CMK (cell line): ENCODE measurements around the gene BEAN1.
"Not testable (repeated sequence)": the region's sequence is repeated elsewhere in the genome, so short reads cannot be mapped to it uniquely, and the experiment has no call there.

Source experiments
- DNase-seq: peaks from one replicate; pipeline ENCODE4 v3.0.0-alpha.2; 2010; ENCODE audit warnings: low read depth

BEAN1 gene

GRCh38 chr16:66441586-66442375 is 14.7 kb downstream of the BEAN1 start:
- no peak for DNase-seq

GRCh38 chr16:66442502-66443268 is 15.6 kb downstream of the BEAN1 start:
- no peak for DNase-seq

DNA sequence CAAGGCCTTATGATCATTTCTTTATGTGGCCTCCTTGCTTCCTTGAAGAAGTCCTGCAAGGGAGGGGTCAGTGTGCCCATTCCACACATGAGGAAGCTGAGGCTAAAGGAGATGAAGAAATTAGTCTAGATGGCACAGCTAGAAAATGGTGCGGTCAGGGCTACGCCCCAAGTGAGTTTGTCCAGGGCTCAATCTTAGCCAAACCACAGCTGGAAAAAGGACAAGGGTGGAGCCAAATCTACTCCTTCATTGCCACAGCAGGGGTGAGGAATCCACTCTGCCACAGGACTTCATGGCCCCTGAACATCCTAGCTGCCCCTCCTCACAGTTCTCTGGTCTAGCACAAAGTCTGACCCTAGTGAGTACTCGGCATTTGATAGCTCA is 16.2 kb downstream of the BEAN1 start:
- no peak for DNase-seq

GRCh38 chr16:66444049-66444481 is 17.0 kb downstream of the BEAN1 start:
- DNase-seq: no peak

DNA sequence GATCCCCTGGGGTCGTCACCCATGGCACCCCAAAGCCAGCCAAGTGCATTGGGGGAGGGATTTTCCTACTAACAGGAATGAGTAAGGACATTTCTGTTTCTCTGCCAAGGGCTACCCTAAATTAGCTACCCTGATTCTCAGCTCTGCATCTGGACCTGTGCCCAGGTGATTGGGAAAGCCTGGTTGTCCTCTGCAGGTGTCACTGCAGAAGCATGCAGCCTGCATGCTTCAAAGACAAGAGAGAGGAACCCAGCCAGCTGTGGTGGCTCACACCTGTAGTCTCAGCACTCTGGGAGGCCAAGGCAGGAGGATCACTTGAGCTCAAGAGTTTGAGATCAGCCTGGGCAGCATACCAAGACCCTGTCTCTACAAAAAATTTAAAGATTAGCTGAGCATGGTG is 19.6 kb downstream of the BEAN1 start:
- DNase-seq: no peak

GRCh38 chr16:66447491-66447890 is 20.4 kb downstream of the BEAN1 start:
- DNase-seq: no peak

DNA sequence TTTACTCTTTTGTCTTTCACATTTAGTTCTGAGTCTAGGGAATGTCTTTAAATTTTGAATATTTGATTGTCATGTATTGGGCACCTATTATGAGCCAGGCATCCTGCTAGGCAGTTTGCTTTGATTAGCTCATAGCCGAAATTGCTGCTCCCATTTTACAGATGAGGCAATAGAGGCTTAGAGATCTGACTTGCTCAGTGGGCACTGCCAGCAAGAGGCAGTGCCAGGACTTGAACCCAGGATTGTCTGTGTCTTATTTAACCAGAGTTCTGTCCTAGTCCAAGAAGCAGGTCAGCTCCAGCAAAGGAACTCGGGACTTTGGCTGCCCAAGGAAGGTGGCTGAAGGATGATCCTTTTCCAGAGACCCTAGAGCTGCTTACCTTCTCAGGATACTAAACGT is 24.5 kb downstream of the BEAN1 start:
- DNase-seq: no peak

DNA sequence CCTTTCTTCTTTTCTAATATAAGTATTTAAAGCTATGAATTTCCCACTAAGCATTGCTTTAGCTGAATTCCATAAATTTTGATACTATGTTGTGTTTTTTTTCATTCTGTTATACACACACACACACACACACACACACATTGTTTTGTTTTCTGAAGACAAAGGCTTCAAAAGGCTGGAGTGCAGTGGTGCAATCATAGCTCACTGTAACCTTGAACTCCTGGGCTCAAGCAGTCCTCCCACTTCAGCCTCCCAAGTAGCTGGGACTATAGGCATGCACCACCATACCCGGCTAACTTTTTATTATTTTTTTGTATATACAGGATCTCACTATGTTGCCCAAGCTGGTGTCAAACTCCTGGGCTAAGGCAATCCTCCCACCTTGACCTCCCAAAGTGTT is 26.1 kb downstream of the BEAN1 start:
- not testable (repeated sequence) for DNase-seq

GRCh38 chr16:66454751-66455150 is 27.7 kb downstream of the BEAN1 start:
- no peak for DNase-seq

GRCh38 chr16:66455970-66456369 is 28.9 kb downstream of the BEAN1 start:
- no peak for DNase-seq

DNA sequence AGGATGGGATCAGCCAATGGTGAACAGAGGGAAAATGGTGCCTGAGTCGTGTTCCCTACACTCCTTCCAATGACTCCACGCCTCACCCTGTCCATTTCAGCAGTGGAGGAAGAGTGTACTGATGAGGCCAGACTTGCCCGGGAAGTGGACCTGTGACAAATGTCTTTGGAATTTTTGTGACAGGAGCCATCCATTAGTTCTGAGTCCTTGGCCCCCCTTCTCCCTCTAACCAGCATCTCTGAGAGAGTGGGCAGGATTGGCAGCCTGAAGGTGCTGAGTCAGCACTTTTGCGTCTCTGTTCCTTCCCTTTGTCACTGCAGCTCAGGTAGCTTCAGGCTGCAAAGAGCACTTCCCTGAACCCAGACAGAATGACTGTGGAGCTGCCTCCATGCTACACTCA is 30.8 kb downstream of the BEAN1 start:
- no peak for DNase-seq

DNA sequence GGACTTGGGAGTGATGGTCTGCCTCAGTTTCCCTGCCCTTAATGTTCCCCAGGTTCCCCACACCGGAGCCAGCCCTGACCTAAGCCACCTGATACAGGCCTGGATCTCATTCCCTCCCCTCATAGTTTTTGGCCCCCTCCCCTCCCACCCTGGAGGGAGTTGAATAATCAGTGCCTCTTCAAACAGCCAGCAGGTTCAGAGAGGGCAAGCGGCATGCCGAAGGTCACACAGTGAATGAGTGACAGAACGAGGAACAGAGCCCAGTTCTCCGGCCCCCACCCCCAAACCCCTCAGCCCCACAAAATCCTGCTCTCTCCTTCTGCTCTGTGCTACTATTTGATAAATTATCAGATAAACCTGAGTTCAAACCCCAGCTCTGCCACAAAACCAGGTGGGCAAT is 31.2 kb downstream of the BEAN1 start:
- DNase-seq: no peak

DNA sequence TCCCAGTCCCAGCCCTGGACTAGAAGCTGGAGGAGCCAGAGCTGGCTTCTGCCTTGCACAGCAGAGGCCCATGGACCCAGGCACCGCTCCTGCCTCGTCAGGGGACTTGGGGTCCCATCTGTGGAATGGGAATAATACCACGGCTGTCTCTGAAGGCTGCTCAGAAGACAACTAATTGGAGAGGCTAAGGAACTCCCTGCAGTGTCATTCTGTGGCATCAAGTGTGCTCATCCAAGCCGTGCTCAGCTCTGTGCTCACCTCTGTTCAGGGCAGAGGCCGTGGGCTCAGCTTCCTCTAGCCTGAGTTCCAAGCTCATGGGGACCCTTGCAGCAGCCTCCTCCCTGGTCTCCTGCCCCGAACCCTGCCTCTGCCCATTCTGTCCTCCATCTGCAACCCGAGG is 31.8 kb downstream of the BEAN1 start:
- DNase-seq: no peak

DNA sequence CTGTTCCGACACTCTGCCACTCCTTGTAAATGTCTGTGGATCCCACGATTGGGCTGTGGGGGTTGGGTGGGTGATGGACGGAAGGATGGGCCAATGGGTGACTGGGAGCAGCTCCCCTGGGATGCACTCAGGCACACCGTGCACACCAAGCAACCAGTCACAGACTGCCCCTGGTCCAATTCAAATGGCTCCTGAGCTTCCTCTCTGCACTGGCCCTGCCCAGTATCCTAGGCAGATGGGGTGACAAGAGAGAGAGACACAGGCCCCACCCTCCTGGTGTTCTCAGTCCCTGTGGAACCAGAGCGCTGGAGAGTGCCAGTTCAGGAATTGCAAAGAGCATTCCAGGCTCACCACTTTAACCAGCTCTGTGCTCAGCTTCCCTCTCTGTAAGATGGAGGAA is 32.8 kb downstream of the BEAN1 start:
- DNase-seq: no peak

GRCh38 chr16:66460703-66461102 is 33.6 kb downstream of the BEAN1 start:
- DNase-seq: no peak

DNA sequence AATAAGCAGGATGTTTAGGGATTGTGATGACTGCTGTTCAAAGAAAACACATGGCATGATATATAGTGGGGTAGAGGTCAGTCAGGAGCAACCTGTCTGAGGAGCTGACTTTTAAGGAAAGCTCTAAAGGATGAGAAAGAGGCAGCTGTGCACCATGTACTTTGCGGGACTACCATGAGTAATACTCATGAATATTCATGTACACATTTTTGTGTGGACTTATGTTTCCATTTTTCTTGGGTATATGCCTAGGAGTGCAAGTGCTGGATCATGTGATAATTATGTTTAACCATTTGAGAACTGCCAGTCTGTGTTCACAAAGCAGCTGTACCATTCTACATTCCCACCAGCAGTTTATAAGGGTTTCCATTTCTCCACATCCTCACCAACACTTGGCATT is 35.8 kb downstream of the BEAN1 start:
- DNase-seq: no peak

- not testable (repeated sequence) for DNase-seq
Measured at GRCh38 chr16:66465946-66466345, 38.9 kb downstream of the BEAN1 start.

GRCh38 chr16:66466636-66467035 is 39.5 kb downstream of the BEAN1 start:
- not testable (repeated sequence) for DNase-seq

- DNase-seq: no peak
Measured at GRCh38 chr16:66467611-66468010, 40.5 kb downstream of the BEAN1 start.

GRCh38 chr16:66468321-66468965 is 41.3 kb downstream of the BEAN1 start:
- DNase-seq: no peak

- no peak for DNase-seq
Measured at GRCh38 chr16:66469291-66469946, 42.3 kb downstream of the BEAN1 start.

DNA sequence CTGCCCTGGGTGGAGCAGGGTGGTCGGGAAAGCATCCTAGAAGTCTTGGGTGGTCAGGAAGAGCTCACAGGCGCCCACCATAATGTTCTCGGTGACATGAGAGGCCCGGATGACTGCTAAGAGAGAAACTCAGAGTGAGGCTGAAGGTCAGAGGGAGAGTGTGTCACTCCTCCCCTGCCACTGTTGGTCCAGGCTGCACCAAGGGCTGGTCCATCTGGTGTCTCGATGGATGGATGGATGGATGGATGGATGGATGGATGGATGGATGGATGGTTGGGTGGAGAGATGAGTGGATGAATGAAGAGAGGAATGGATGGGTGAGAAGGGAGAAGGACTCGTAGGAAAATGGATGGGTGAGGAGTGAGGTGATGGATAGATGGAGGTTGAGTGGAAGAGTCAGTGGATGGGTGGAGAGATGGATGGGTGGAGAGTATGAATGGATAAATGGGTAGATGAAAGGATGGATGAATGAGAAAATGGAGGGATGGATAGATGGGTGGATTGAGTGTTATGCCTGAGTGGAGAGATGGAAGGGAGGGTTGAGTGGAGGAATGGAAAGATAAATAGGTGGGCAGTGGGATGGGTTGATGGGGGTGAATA is 43.0 kb downstream of the BEAN1 start:
- no peak for DNase-seq
